ENCODE data around the gene HJURP. TPM values are rescaled to one million over a fixed set of nuclear protein-coding genes. Genes with fewer than 3 reads are reported as not detected.
A peak's percentile ranks its signal among the peaks of the same experiment; 100 is the strongest.

Gene HJURP
- polyA plus RNA-seq, 2 of the 4 experiments (the other 2 are of a cell fraction) = 103 to 111 TPM

DNA sequence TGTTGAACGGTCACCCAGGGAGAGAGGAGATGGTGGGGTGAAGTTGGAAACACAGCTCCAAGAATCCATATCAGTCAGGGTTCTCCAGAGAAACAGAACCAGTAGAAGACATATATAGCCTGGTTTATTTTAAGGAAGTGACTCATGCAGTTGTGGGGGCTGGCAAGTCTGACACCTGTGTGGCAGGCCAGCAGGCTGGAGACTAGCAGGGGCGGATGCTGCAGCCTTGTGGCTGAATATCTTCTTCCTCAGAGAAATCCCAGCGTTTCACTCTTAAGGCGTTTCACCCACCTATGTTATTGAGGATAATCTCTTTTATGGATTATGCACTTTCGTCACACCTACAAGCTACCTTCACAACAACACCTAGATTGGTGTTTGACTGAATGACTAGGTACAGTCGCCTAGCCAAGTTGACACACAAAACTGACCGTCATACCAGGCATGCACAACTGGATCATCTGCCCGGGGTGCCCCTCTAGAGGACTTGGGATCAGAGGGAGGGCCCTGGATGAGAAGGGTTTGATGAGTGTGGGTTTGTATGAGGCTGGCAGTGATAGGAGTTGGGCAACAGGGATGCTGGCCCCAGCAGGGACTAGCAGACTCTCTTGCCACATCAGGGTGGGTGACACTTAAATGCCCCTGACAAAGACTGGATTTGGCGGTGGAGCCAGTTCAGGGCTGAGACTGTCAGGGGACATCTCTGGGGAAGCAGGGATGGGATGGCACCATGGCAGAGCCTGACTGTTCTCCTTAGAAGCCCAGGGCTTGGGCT lies 52.8 kb downstream of the HJURP start:
- TF ChIP-seq ZFP36 (IDR thresholded peaks at IDR 0.05; ENCODE audit: borderline replicate concordance, partially characterized antibody) (no peak), CHD4 (IDR thresholded peaks at IDR 0.05; ENCODE audit: borderline replicate concordance) (no peak), ZSCAN20 (CRISPR knock-in tag; IDR thresholded peaks at IDR 0.05) (no peak), RFX5 (IDR thresholded peaks at IDR 0.05) (no peak), HOXB13 (CRISPR knock-in tag; IDR thresholded peaks at IDR 0.05; ENCODE audit: low read depth) (no peak), EP300 (IDR thresholded peaks at IDR 0.05) (no peak), ESRRA (IDR thresholded peaks at IDR 0.05; ENCODE audit: borderline replicate concordance, low read length) (no peak), KDM5A (IDR thresholded peaks at IDR 0.05) (no peak)
- TF ChIP-seq, protein P1, sequence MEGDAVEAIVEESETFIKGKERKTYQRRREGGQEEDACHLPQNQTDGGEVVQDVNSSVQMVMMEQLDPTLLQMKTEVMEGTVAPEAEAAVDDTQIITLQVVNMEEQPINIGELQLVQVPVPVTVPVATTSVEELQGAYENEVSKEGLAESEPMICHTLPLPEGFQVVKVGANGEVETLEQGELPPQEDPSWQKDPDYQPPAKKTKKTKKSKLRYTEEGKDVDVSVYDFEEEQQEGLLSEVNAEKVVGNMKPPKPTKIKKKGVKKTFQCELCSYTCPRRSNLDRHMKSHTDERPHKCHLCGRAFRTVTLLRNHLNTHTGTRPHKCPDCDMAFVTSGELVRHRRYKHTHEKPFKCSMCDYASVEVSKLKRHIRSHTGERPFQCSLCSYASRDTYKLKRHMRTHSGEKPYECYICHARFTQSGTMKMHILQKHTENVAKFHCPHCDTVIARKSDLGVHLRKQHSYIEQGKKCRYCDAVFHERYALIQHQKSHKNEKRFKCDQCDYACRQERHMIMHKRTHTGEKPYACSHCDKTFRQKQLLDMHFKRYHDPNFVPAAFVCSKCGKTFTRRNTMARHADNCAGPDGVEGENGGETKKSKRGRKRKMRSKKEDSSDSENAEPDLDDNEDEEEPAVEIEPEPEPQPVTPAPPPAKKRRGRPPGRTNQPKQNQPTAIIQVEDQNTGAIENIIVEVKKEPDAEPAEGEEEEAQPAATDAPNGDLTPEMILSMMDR (IDR thresholded peaks at IDR 0.05) = no peak
- peak in 1 of 2 experiments; percentile 50; a peak in 2 of 6 replicates for ATAC-seq
- no peak for FAIRE-seq
- ChIA-PET POLR2A (no interaction called here), CTCF (interaction anchor here (0.5 to 0.9 kb wide), 2 partner anchors 31 to 259 kb away, joined by 3 to 4 read pairs; no protein-coding TSS in a partner anchor)
- H3K4me1 ChIP-seq = peaks cover 8% of the 10 kb centered on the region
- no peak for DNase-seq (ENCODE audit: low read depth in 1 of 2, low spot score in 1 of 2)
- H3K27ac ChIP-seq = peak overlapping the region; percentile 27 to 65; a peak in 4 of 6 replicates
- H3K4me2 ChIP-seq = peak overlapping the region; percentile 39; the same call in 1 of the 3 replicates
- WGBS (ENCODE audit: missing lambda C conversion rate) = 84% methylated on average over 9 of the region's 9 CpGs
- no peak overlapping the region for H3K4me3 ChIP-seq
- H3K9me3 ChIP-seq = no peaks in the 10 kb centered on the region

DNA sequence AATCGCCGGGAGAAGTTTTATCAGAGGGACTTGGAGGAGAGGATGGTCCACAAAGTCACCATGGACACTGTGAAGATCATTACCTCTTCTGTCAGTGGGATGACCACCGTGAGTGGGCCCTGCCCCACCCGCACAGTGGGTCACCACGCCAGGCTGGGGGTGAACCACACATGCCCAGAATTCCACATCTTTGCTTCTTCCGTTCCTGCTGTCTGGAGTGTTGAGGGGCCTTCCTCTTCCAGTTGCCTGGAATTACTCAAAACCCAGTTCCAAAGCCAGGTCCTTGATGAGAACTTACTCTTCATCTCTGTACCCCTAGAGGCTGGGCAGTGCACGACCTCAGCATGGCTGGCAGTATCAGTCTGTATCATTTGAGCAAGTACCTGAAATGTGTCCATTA lies 54.1 kb downstream of the HJURP start:
- TF ChIP-seq TP53 (CRISPR knock-in tag; IDR thresholded peaks at IDR 0.05) (no peak), POLR2AphosphoS2 (conservative IDR thresholded peaks at IDR 0.05; ENCODE audit: low read length) (no peak), CBX8 (IDR thresholded peaks at IDR 0.05) (no peak)
- TF ChIP-seq, protein P2, sequence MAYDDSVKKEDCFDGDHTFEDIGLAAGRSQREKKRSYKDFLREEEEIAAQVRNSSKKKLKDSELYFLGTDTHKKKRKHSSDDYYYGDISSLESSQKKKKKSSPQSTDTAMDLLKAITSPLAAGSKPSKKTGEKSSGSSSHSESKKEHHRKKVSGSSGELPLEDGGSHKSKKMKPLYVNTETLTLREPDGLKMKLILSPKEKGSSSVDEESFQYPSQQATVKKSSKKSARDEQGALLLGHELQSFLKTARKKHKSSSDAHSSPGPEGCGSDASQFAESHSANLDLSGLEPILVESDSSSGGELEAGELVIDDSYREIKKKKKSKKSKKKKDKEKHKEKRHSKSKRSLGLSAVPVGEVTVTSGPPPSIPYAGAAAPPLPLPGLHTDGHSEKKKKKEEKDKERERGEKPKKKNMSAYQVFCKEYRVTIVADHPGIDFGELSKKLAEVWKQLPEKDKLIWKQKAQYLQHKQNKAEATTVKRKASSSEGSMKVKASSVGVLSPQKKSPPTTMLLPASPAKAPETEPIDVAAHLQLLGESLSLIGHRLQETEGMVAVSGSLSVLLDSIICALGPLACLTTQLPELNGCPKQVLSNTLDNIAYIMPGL (CRISPR knock-in tag; IDR thresholded peaks at IDR 0.05; ENCODE audit: borderline replicate concordance) = no peak
- TF ChIP-seq, protein P3, sequence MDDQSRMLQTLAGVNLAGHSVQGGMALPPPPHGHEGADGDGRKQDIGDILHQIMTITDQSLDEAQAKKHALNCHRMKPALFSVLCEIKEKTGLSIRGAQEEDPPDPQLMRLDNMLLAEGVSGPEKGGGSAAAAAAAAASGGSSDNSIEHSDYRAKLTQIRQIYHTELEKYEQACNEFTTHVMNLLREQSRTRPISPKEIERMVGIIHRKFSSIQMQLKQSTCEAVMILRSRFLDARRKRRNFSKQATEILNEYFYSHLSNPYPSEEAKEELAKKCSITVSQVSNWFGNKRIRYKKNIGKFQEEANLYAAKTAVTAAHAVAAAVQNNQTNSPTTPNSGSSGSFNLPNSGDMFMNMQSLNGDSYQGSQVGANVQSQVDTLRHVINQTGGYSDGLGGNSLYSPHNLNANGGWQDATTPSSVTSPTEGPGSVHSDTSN (IDR thresholded peaks at IDR 0.05) = no peak
- TF ChIP-seq, protein P4, sequence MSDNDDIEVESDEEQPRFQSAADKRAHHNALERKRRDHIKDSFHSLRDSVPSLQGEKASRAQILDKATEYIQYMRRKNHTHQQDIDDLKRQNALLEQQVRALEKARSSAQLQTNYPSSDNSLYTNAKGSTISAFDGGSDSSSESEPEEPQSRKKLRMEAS (IDR thresholded peaks at IDR 0.05) = no peak
- ChIA-PET POLR2A (no interaction called here), CTCF (interaction anchor here (0.5 to 0.6 kb wide), 2 partner anchors 227 to 748 kb away, joined by 3 read pairs; no protein-coding TSS in a partner anchor)
- DNase-seq (ENCODE audit: low read depth in 1 of 2, low spot score in 1 of 2) = no peak
- H3K9me3 ChIP-seq = no peaks in the 10 kb centered on the region
- WGBS (ENCODE audit: missing lambda C conversion rate) = 88% methylated on average over 7 of the region's 7 CpGs
- no peak; a peak in 1 of 6 replicates for ATAC-seq
- FAIRE-seq = no peak
- peak overlapping the region in 1 of 2 experiments; percentile 34; a peak in 1 of 6 replicates for H3K27ac ChIP-seq
- H3K4me2 ChIP-seq = no peak overlapping the region
- no peak overlapping the region for H3K4me3 ChIP-seq
- peaks cover 8% of the 10 kb centered on the region for H3K4me1 ChIP-seq

DNA sequence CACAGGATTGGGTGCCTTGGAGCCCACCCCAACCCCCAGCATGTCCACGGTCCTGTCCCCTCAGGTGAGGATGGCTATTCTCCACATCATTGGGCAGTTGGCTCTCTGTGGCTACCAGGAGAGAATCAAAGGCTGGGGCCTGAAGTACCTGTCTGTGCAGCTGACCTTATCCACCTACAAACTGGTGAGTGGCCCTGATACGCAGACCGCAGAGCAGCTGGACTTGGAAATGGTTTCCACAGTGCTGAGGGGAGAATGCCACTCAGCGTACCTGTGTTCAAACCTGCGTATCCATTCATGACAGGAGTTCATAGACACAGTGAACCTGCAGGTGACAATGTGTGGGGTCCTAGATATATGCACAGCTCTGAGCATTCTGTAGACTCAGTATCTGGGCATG lies 54.6 kb downstream of the HJURP start:
- Histone ChIP-seq H3K4me1 (peaks cover 8% of the 10 kb centered on the region), H3K9me3 (no peaks in the 10 kb centered on the region), H3K27ac (peak overlapping the region in 1 of 2 experiments; percentile 34; a peak in 1 of 6 replicates), H3K4me2 (no peak overlapping the region), H3K4me3 (no peak overlapping the region)
- POLR2A ChIA-PET = no interaction called here
- CTCF ChIA-PET = interaction anchor here (0.6 kb wide), 1 partner anchor 747 kb away, joined by 3 read pairs; no protein-coding TSS in a partner anchor
- DNase-seq (ENCODE audit: low read depth in 1 of 2, low spot score in 1 of 2) (no peak), FAIRE-seq (no peak), ATAC-seq (no peak)
- 50% methylated on average over 5 of the region's 5 CpGs for WGBS (ENCODE audit: missing lambda C conversion rate)
- no peak for TF ChIP-seq ESRRA (IDR thresholded peaks at IDR 0.05; ENCODE audit: borderline replicate concordance, low read length)
- TF ChIP-seq, protein P3 (IDR thresholded peaks at IDR 0.05) = no peak
- no peak for TF ChIP-seq RAD21 (conservative IDR thresholded peaks at IDR 0.05 in 1 of 2, IDR thresholded peaks at IDR 0.05 in 1 of 2)
- no peak for TF ChIP-seq SREBF2 (IDR thresholded peaks at IDR 0.05)
- TF ChIP-seq, protein P5, sequence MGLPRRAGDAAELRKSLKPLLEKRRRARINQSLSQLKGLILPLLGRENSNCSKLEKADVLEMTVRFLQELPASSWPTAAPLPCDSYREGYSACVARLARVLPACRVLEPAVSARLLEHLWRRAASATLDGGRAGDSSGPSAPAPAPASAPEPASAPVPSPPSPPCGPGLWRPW (IDR thresholded peaks at IDR 0.05) = no peak
- TF ChIP-seq ZC3H11A (IDR thresholded peaks at IDR 0.05) = no peak
- no peak for TF ChIP-seq PHF8 (IDR thresholded peaks at IDR 0.05; ENCODE audit: borderline replicate concordance, low read depth)
- no peak for TF ChIP-seq HOXA7 (CRISPR knock-in tag; IDR thresholded peaks at IDR 0.05)
- TF ChIP-seq HOXB5 (CRISPR knock-in tag; IDR thresholded peaks at IDR 0.05) = no peak
- TF ChIP-seq MYC (IDR thresholded peaks at IDR 0.05; ENCODE audit: borderline replicate concordance, low read length) = no peak
- TF ChIP-seq, protein P6, sequence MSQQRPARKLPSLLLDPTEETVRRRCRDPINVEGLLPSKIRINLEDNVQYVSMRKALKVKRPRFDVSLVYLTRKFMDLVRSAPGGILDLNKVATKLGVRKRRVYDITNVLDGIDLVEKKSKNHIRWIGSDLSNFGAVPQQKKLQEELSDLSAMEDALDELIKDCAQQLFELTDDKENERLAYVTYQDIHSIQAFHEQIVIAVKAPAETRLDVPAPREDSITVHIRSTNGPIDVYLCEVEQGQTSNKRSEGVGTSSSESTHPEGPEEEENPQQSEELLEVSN (IDR thresholded peaks at IDR 0.05; ENCODE audit: borderline replicate concordance, low read depth) = no peak
- no peak for TF ChIP-seq CHD4 (IDR thresholded peaks at IDR 0.05; ENCODE audit: borderline replicate concordance)
- TF ChIP-seq NPAS2 (CRISPR knock-in tag; IDR thresholded peaks at IDR 0.05; ENCODE audit: borderline replicate concordance) = no peak
